Measurements from ENCODE around the gene COL15A1. TPM values are rescaled to one million over a fixed set of nuclear protein-coding genes. Genes with fewer than 3 reads are reported as not detected.

The COL15A1 gene
- total RNA-seq, 1 experiment from 2014 or later: not detected

GRCh38 chr9:99116003-99116411 lies 172.3 kb downstream of the COL15A1 start:
- no peak overlapping the region for H3K14ac ChIP-seq (ENCODE audit: insufficient read depth, low read length)
- no peak overlapping the region for H3K18ac ChIP-seq (ENCODE audit: insufficient read length, low read depth, low read length)
- H2AFZ ChIP-seq (ENCODE audit: low read length): no peak overlapping the region
- H4K91ac ChIP-seq (ENCODE audit: insufficient read length, low read depth, low read length): no peak overlapping the region
- H4K5ac ChIP-seq (ENCODE audit: insufficient read length, low read depth, low read length): no peak overlapping the region
- H3K4ac ChIP-seq (ENCODE audit: low read depth, low read length): no peak overlapping the region
- H2BK5ac ChIP-seq (ENCODE audit: insufficient read length, low read length): no peak overlapping the region
- peaks cover 12% of the 10 kb centered on the region; the same call in 1 of the 2 replicates for H3K79me2 ChIP-seq (ENCODE audit: insufficient read depth, low read length)
- Mint-ChIP-seq H3K27me3 (ENCODE audit: low read depth) (no peaks in the 10 kb centered on the region), H3K27ac (peak overlapping the region in 2 of 3 experiments; percentile 36 to 38; a peak in 3 of 7 replicates), H3K9me3 (no peaks in the 10 kb centered on the region), H3K36me3 (ENCODE audit: insufficient read depth in 1 of 3, low read depth in 3 of 3) (peaks cover 0 to 6% (median 0%) of the 10 kb centered on the region in 3 experiments; a peak in 2 of 7 replicates), H3K4me1 (peaks cover 43 to 48% of the 10 kb centered on the region in 2 experiments), H3K4me3 (0 out of 5 replicates have a peak overlapping the region, but pooled peaks of 1 of the 2 experiments have one; percentile 0)
- H3K23ac ChIP-seq (ENCODE audit: insufficient read length, low read depth, low read length): no peak overlapping the region
- no CpG with 5 or more reads among the region's 3 CpGs for WGBS (ENCODE audit: extremely low coverage, insufficient read length, low lambda C conversion rate)
- peaks cover 3% of the 10 kb centered on the region; the same call in 1 of the 2 replicates for H3K4me1 ChIP-seq (ENCODE audit: insufficient read depth, low read length)
- H3T11ph ChIP-seq (ENCODE audit: low read length): no peak overlapping the region
- no peak overlapping the region for H3K27ac ChIP-seq (ENCODE audit: insufficient read length, low read depth, low read length)
- no peak overlapping the region for H3K4me2 ChIP-seq (ENCODE audit: insufficient read depth, insufficient read length, low read length)
- no peak overlapping the region for H3K56ac ChIP-seq (ENCODE audit: insufficient read length, low read depth, low read length)
- H2BK20ac ChIP-seq (ENCODE audit: low read depth, low read length, poor library complexity, severe bottlenecking): no peak overlapping the region
- H2BK15ac ChIP-seq (ENCODE audit: low read depth, low read length): no peak overlapping the region
- no peak for TF ChIP-seq CTCF (conservative IDR thresholded peaks at IDR 0.05)
- no peak for DNase-seq
- no peak overlapping the region for H2BK120ac ChIP-seq (ENCODE audit: low read depth, low read length, poor library complexity, severe bottlenecking)
- H3K9me3 ChIP-seq (ENCODE audit: control insufficient read depth, low read depth, low read length): no peaks in the 10 kb centered on the region
- H2BK12ac ChIP-seq (ENCODE audit: insufficient read length, low read depth, low read length): no peak overlapping the region
- H2AK5ac ChIP-seq (ENCODE audit: insufficient read length, low read length): no peak overlapping the region
- no peak overlapping the region for H4K8ac ChIP-seq (replicated peaks; ENCODE audit: insufficient read length, low read depth, low read length)
- H4K20me1 ChIP-seq (ENCODE audit: control insufficient read depth, insufficient read depth, insufficient read length): no peaks in the 10 kb centered on the region
- H3K23me2 ChIP-seq (ENCODE audit: insufficient read length, low read depth, low read length, poor library complexity, severe bottlenecking): no peaks in the 10 kb centered on the region
- peaks cover 10% of the 10 kb centered on the region for H3K79me1 ChIP-seq (ENCODE audit: insufficient read depth, low read depth, low read length, poor library complexity, severe bottlenecking)
- no peak overlapping the region for H3K9ac ChIP-seq (ENCODE audit: extremely low read depth, insufficient read length, low read length)
- H3K27me3 ChIP-seq (ENCODE audit: insufficient read depth, low read length): no peaks in the 10 kb centered on the region
